Nephron progenitor cell (in vitro differentiated cells): ENCODE data around the gene THSD4.

ENCODE experiments used
- DNase-seq: peaks from one replicate; pipeline ENCODE4 v3.0.0; 2021
- H3K27ac Mint-ChIP-seq: 2 replicates; pipeline ENCODE4 v1.8.0; 2021; ENCODE audit warnings: mild to moderate bottlenecking, moderate library complexity, mixed read lengths
- H3K27me3 Mint-ChIP-seq: 2 replicates; pipeline ENCODE4 v1.8.0; 2021; ENCODE audit warnings: mild to moderate bottlenecking, low read depth, mixed read lengths; ENCODE audit not compliant: poor library complexity
- H3K36me3 Mint-ChIP-seq: 2 replicates; pipeline ENCODE4 v1.8.0; 2021; ENCODE audit warnings: low read depth, mixed read lengths
- H3K4me1 Mint-ChIP-seq: 2 replicates; pipeline ENCODE4 v1.8.0; 2021; ENCODE audit warnings: mixed read lengths
- H3K4me3 Mint-ChIP-seq: 2 replicates; pipeline ENCODE4 v1.8.0; 2021; ENCODE audit warnings: mild to moderate bottlenecking, moderate library complexity, mixed read lengths
- H3K9me3 Mint-ChIP-seq: 2 replicates; pipeline ENCODE4 v1.8.0; 2021; ENCODE audit warnings: mild to moderate bottlenecking, moderate library complexity, mixed read lengths
- CTCF ChIP-seq: fragments of 200-600 bp; sonication (generic); IDR thresholded peaks from 2 replicates; pipeline ENCODE4 v1.5.0; 2021; ENCODE audit warnings: antibody characterized with exemption

THSD4 gene

GRCh38 chr15:71691081-71691457 is 575.8 kb downstream of the THSD4 start:
- peaks cover 15% of the 10 kb centered on the region for H3K4me1 Mint-ChIP-seq
- no peak overlapping the region for H3K27ac Mint-ChIP-seq
- peaks cover 26% of the 10 kb centered on the region for H3K9me3 Mint-ChIP-seq
- no peak for TF ChIP-seq CTCF
- H3K36me3 Mint-ChIP-seq: peaks cover 12% of the 10 kb centered on the region
- H3K4me3 Mint-ChIP-seq: no peak overlapping the region
- DNase-seq: no peak
- peaks cover 9% of the 10 kb centered on the region for H3K27me3 Mint-ChIP-seq

DNA sequence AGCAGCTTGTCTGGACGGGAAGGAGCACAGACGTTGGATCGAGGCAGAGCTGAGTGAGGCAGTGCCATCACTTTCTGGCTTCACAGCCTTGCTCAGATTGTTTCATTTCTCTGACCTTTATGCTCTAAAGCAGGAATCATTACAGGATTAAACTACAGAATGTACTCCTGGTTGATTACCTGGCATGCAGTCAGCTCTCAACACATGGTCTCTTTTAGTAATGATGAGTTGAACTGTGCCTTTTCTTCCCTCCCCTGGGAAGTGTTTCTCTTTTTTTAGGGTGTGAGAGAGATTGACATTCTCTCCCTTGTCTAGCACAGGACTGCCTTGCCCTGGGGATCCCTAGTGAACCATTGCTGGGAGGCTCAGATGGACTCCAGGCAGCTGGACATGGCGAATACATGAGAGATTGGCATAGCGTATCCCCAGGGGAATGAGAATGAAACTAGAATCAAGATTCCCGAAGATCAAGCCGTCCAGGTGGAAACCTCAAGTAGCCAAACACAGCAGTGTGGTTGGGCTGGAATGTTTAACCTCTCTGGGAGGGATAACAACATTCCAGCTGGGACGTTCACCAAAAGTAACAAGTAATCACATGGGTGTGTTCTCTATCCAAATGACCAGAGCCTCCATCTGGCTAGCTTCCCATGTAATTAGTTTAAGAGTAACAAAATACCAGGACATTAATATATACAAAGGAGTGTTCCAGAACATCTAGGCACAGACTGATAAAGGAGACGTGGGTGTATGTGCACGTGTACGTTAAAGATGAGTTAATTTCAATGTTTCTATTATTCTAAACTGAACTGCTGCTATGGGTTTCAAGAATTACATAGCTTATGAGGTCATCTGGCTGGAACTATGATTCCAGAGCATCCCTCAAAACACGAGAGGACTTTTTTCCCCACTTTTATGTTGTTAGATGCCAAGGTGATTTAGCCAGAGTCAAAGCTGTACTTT is 576.5 kb downstream of the THSD4 start:
- DNase-seq: no peak
- H3K9me3 Mint-ChIP-seq: peaks cover 28% of the 10 kb centered on the region
- peaks cover 15% of the 10 kb centered on the region for H3K4me1 Mint-ChIP-seq
- no peak overlapping the region for H3K4me3 Mint-ChIP-seq
- no peak overlapping the region for H3K27ac Mint-ChIP-seq
- H3K27me3 Mint-ChIP-seq: peaks cover 9% of the 10 kb centered on the region
- peaks cover 12% of the 10 kb centered on the region for H3K36me3 Mint-ChIP-seq
- no peak for TF ChIP-seq CTCF

GRCh38 chr15:71697236-71697635 is 582.0 kb downstream of the THSD4 start:
- no peak for TF ChIP-seq CTCF
- H3K36me3 Mint-ChIP-seq: no peaks in the 10 kb centered on the region
- peaks cover 12% of the 10 kb centered on the region for H3K27me3 Mint-ChIP-seq
- H3K27ac Mint-ChIP-seq: no peak overlapping the region
- peaks cover 11% of the 10 kb centered on the region for H3K9me3 Mint-ChIP-seq
- H3K4me3 Mint-ChIP-seq: no peak overlapping the region
- no peak for DNase-seq
- peaks cover 7% of the 10 kb centered on the region for H3K4me1 Mint-ChIP-seq

DNA sequence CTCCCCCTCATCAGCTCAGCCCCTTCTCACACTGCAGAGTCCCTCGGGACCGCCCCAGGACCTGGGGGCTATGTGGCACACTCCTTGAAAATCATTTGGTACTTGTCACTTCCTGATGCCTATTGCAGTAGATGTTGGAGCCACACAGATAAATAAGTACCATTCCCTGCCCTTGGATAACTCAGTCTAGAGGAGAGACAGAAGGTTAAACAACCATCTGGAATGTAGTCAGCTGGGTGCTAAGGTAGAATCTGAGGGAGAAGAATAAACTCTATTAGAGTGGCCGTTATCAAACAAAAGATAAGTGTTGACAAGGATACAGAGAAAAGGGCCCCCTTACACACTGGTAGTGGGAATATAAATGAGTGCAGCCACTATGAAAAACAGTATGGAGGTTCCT is 582.8 kb downstream of the THSD4 start:
- DNase-seq: no peak
- Mint-ChIP-seq H3K27me3 (peaks cover 8% of the 10 kb centered on the region), H3K9me3 (peaks cover 11% of the 10 kb centered on the region), H3K4me1 (no peaks in the 10 kb centered on the region), H3K4me3 (no peak overlapping the region), H3K36me3 (no peaks in the 10 kb centered on the region), H3K27ac (no peak overlapping the region)
- no peak for TF ChIP-seq CTCF

DNA sequence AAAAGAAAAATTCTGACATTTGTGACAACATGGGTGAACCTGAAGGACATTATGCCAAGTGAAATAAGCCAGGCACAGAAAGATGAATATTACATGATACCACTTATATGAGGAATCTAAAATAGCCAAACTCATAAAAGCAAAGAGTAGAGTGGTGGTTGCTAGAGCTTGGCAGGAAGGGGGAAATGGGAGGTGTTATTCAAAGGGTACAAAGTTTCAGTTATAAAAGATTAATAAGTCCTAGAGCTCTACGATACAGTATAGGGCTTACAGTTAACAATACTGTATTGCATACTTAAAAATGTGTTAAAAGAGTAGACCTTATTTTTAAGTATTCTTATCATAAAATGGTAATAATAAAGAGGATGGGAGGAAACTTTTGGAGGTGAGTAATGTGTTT is 583.5 kb downstream of the THSD4 start:
- DNase-seq: no peak
- Mint-ChIP-seq H3K9me3 (peaks cover 9% of the 10 kb centered on the region), H3K27me3 (peaks cover 8% of the 10 kb centered on the region), H3K4me1 (no peaks in the 10 kb centered on the region), H3K27ac (no peak overlapping the region), H3K36me3 (no peaks in the 10 kb centered on the region), H3K4me3 (no peak overlapping the region)
- TF ChIP-seq CTCF: no peak

DNA sequence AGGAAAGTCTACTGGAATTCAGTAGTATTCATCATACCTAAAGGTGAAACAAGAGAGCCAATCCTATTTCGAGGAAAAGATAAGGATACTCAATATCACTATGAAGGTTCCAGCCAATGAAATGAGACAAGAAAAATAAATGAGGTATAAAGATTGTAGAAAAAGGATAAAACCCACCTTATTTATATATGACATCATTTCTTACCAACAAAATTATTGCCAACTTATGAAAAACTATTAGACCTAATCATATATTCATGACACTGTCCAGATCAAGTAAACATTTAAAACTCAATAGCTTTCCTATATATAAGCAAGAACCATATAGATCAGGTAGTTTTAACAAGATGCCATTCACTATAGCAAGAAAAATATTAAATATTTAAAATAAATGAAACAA is 584.7 kb downstream of the THSD4 start:
- H3K36me3 Mint-ChIP-seq: peaks cover 8% of the 10 kb centered on the region
- no peak overlapping the region for H3K27ac Mint-ChIP-seq
- H3K4me3 Mint-ChIP-seq: no peak overlapping the region
- TF ChIP-seq CTCF: no peak
- DNase-seq: no peak
- H3K27me3 Mint-ChIP-seq: peaks cover 11% of the 10 kb centered on the region
- peaks cover 3% of the 10 kb centered on the region for H3K4me1 Mint-ChIP-seq
- H3K9me3 Mint-ChIP-seq: peaks cover 8% of the 10 kb centered on the region
